NCI-H2171 (cell line): ENCODE data around the gene HADHB.
"Not testable (repeated sequence)": the region's sequence is repeated elsewhere in the genome, so short reads cannot be mapped to it uniquely, and the experiment has no call there.

ENCODE experiments used
- DNase-seq: peaks from one replicate; lab custom pipeline; 2025; lab: John Stamatoyannopoulos, UW

Gene HADHB

DNA sequence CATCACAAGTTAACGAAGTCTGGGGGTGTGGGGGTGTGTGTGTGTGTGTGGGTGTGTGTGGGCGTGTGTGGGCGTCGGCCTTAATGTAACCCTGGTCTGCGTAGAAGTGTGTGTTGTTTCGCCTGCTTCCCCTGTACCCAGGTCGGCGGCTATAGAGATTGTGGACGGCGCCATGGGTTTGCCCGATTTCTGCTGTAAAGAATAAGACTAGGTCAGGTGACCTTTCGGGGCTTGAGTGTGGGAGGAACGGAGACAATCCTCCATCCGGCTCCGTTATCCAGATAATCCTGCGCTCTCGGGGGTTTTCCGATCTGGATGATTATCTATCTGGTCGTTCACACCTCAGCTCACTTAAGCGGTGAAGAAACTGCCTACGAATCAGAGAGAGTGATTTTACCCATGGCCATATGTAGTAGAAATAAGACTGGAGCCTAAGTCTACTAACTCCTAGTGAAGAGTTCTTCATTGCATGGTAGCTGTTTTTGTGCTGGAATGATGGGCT lies 543 bp downstream of the HADHB start:
- peak; percentile 15 for DNase-seq

GRCh38 chr2:26245810-26246209 lies 1.1 kb downstream of the HADHB start:
- no peak for DNase-seq

DNA sequence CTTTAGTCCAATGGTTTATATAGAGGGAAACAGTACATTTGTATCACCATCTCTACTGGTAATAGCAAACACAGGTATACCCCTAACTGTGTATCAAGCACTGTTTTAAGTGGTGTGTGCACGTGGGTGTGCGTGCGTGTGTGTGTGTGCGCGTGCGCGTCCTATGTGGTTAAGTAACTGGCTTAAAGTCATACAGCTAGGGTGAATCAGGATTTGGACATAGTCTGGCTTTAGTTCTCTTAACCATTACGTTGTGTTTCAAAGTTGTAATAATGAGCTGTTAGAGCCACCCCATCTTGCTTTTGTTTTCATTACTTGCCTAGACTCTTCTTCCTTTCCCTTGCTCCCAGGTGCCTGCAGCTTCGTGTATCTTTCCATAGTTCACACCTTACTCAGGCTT lies 2.1 kb downstream of the HADHB start:
- no peak for DNase-seq

DNA sequence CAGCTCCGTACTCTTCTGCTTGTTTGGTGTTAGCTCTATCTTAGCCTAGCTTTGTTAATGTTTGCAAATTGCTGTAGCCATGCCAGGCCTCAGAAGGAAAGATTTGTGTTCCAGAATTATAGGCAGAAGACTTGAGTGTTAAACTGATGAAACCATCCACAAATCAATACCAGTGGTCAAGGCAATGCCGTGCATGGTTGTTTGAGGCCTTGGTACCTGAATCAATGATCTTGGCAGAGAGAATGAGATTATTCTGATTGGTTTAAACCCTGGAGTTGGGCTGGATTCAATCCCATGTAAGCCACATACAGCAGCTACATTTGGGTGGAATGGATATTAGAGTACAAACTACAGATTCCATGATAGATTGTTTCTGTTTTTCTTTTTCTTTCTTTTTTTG lies 4.9 kb downstream of the HADHB start:
- no peak for DNase-seq

DNA sequence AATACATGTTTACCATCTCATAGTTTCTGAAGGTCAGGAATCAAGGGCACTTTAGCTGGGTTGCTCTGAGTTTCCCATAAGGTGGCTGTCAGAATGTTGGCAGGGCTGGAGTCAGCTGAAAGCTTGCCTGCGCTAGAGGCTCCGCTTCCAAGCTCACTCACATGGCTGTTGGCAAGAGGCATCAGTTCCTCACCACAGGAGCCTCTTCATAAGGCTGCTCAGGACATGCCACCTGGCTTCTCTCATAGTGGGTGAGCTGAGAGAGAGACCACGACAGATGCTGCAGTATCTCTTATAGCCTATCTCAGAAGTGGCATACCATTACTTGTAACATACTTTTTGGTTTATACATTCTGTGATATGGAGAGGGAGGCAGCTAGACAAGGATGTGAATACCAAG lies 7.2 kb downstream of the HADHB start:
- peak; percentile 87 for DNase-seq

GRCh38 chr2:26255759-26256384 lies 11.1 kb downstream of the HADHB start:
- no peak for DNase-seq

GRCh38 chr2:26258836-26259235 lies 14.1 kb downstream of the HADHB start:
- DNase-seq: not testable (repeated sequence)

GRCh38 chr2:26268213-26268612 lies 23.5 kb downstream of the HADHB start:
- DNase-seq: no peak

GRCh38 chr2:26268670-26269385 lies 24.1 kb downstream of the HADHB start:
- DNase-seq: not testable (repeated sequence)

- DNase-seq: no peak
Observed at GRCh38 chr2:26269571-26270158, 24.9 kb downstream of the HADHB start.

GRCh38 chr2:26270373-26270772 lies 25.6 kb downstream of the HADHB start:
- no peak for DNase-seq

DNA sequence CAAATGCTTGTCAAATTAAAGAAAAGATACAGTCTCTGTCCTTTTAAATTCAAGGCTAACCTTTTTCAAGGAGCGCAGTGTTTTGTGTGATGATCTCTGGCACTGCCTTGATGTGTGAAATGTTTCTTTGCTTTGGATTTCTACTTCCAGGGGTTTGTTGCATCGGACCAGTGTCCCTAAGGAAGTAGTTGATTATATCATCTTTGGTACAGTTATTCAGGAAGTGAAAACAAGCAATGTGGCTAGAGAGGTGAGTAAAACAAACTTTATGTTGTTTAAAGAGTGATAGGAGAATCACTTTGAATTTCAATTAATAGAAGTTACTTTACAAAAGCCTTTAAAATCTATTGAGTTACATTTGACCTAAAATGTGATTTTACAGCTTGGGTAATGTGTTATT lies 28.8 kb downstream of the HADHB start:
- no peak for DNase-seq

DNA sequence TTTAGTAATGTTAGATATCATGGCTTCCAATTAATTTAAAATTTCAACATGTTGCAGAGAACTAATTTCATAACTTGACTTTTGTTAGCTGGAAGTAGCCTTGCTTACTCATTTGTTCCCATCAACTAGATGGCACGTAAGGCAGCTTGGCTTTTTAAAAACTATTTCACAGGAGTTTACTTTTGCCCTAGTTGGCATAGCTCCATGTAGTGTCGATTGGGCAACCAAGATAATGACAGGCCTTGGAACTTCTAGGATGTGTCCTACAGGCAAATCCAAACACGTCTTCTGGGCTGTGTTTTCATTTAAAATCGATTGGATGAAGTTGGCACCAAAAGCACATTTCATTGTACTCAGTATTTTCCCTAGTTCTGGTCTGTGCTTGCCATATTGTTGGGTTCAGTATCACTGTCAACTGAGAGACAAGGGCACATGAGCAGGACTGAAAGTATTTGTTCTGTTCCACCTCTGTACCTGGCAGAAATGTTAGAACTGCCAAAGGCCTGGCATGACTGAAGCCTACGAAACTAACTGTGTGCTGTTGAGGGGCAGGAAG lies 29.4 kb downstream of the HADHB start:
- peak; percentile 21 for DNase-seq

GRCh38 chr2:26276484-26277227 lies 31.9 kb downstream of the HADHB start:
- DNase-seq: no peak

- peak; percentile 48 for DNase-seq
Observed at GRCh38 chr2:26279886-26280285, 35.1 kb downstream of the HADHB start.

- peak; percentile 81 for DNase-seq
Observed at GRCh38 chr2:26281226-26281625, 36.5 kb downstream of the HADHB start.

GRCh38 chr2:26283606-26284005 lies 38.9 kb downstream of the HADHB start:
- DNase-seq: no peak

GRCh38 chr2:26284132-26284531 lies 39.4 kb downstream of the HADHB start:
- no peak for DNase-seq

DNA sequence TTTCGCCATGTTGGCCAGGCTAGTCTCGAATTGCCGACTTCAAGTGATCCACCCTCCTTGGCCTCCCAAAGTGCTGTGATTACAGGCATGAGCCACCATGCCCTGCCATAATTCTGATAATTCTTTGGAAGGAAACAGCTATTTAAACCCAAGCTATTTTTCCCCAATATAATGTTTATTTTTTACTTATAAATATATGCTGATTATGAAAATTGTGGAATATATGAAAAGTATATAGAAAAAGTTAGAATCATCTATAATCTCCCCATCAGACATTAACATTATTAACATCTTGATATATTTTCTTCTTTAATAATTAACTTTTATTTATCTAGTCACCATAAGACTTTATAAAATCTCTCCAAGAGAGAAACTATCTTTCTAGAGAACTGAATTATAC lies 41.2 kb downstream of the HADHB start:
- DNase-seq: no peak

GRCh38 chr2:26290001-26290400 lies 45.3 kb downstream of the HADHB start:
- DNase-seq: no peak

DNA sequence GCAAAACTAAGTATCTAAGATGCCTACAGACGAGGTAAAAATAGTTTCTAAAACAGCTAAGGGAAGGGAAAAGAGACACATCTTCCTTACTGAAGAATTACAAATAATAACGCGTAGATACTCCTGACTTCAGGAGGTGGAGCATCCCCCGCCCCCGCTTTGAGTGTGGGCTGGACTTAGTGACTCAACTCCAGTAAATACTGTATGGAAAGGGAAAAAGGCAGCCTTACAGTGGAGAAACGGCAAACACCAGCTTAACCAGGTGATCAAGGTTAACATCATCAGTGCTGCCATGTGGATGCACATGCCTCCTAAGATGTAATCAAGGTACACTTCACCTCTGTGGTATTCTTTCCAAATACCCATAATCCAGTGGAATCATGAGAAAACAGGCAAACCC lies 47.9 kb downstream of the HADHB start:
- DNase-seq: no peak

DNA sequence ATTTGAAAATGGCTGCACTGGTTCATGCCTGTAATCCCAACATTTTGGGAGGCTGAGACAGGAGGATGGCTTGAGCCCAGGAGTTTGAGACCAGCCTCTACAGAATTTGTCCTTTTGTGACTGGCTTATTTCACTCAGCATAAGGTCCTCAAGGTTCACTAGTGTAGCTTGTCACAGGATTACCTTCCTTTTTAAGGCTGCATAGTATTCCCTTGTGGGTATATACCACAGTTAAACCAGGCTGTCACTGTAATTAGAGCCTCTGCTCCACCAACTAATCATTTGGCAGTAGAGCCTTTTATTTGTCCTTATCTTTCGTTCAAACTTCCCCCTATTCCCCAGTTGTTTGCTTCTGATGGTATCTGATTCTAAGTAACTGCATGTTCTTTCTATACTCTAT lies 50.8 kb downstream of the HADHB start:
- DNase-seq: no peak
